ENCODE measurements around the gene TSEN2. TPM values are rescaled to one million over a fixed set of nuclear protein-coding genes. Genes with fewer than 3 reads are reported as not detected.
A peak's percentile ranks its signal among the peaks of the same experiment; 100 is the strongest.

TSEN2 gene
- polyA plus RNA-seq, 3 donors: 3.2 to 7.3 (median 3.9) TPM

DNA sequence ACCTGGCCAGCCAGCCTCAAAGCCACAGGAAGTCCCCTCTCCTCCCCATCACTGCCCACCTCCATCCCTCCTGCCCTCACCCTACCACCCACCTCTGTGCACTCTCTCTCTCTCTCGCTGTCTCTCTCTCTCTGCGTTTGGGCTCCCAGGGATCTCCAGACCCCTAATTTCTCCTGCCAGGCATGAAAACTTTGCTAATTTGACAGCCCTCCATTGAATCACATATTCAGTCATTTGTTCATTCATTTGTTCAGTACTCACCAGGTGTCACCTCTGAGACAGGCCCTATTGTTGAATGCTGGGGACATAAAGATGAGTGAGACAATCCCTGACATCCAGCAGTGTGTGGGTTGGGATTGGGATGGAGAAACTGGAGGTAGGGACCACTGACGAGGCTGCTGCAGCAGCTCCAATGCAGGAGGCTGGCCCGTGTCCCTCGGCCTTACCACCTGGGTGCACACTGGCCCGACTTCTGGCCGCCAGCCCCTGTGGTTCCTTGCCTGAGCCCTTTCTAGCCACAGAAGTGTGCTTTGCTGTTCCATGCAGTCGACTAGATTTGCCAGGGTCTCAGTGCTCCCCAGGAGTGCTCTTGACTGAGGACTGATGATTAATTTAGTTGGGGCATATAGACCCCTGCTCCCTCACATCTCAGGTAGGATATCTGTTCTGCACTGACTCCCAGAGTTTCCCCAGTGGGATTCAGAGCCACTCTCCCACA, 38.6 kb upstream of the TSEN2 start:
- Mint-ChIP-seq H3K9me3 (peaks cover 0 to 9% (median 4%) of the 10 kb centered on the region in 7 donors), H3K4me3 (no peak overlapping the region), H3K27me3 (ENCODE audit: low read depth in 3 of 3) (peaks cover 2 to 12% (median 8%) of the 10 kb centered on the region in 3 donors), H3K27ac (peak overlapping the region in 1 of 7 donors; percentile 44), H3K4me1 (peaks cover 5% of the 10 kb centered on the region), H3K36me3 (no peaks in the 10 kb centered on the region)
- no peaks in the 10 kb centered on the region for H3K36me3 ChIP-seq (replicated peaks in 1 of 2; ENCODE audit: control insufficient read depth in 1 of 2, insufficient read depth in 2 of 2, low read length in 2 of 2)
- no peak overlapping the region for H2AFZ ChIP-seq (ENCODE audit: insufficient read depth, low read depth, low read length, poor library complexity, severe bottlenecking)
- H3K9ac ChIP-seq (ENCODE audit: insufficient read depth, low read length, poor library complexity, severe bottlenecking): no peak overlapping the region
- H3K9me3 ChIP-seq (replicated peaks in 1 of 2; ENCODE audit: control insufficient read depth in 1 of 2, insufficient read depth in 1 of 2, low read length in 2 of 2): peaks cover 0 to 6% of the 10 kb centered on the region in 2 donors
- peaks cover 0 to 3% of the 10 kb centered on the region in 2 donors for H3K27me3 ChIP-seq (ENCODE audit: control insufficient read depth in 2 of 2, insufficient read depth in 2 of 2, low read length in 2 of 2)
- no peak for DNase-seq
- no peak overlapping the region for H3K4me3 ChIP-seq (replicated peaks in 1 of 3; ENCODE audit: low read depth in 2 of 3, low read length in 3 of 3)
- no peaks in the 10 kb centered on the region for H3K79me2 ChIP-seq (ENCODE audit: insufficient read depth, low read length)
- no peak overlapping the region for H3K27ac ChIP-seq (ENCODE audit: low read depth in 1 of 2, low read length in 2 of 2)
- no peak overlapping the region for H3K4me2 ChIP-seq (replicated peaks; ENCODE audit: extremely low read depth, low read length, poor library complexity, severe bottlenecking)
- 97% methylated on average over 7 of the region's 8 CpGs for WGBS (ENCODE audit: insufficient coverage)
- intact Hi-C loops (cut with micrococcal nuclease): no loop called here
- no peak for TF ChIP-seq CTCF (IDR thresholded peaks at IDR 0.05)
- H4K20me1 ChIP-seq (ENCODE audit: insufficient read depth, low read length): no peaks in the 10 kb centered on the region
- peaks cover 0 to 4% of the 10 kb centered on the region in 2 donors for H3K4me1 ChIP-seq (ENCODE audit: control insufficient read depth in 1 of 2, insufficient read depth in 2 of 2, low read length in 2 of 2)

DNA sequence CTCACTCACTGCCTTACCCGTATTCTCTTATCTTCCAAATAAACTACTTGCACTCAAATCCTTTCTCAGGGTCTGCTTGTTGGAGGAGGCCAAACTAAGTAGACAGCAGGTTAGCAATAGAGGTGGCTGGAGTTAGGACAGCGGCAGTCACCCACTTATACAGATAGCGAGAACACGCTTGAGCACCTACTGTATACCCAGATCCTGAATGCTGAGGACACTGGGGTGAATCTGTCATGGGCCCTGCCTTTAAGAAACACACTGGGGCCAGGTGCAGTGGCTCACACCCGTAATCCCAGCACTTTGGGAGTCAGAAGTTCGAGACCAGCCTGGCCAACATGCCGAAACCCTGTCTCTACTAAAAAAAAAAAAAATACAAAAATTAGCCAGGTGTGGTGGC, 38.0 kb upstream of the TSEN2 start:
- peaks cover 2 to 12% (median 8%) of the 10 kb centered on the region in 3 donors for H3K27me3 Mint-ChIP-seq (ENCODE audit: low read depth in 3 of 3)
- H3K9ac ChIP-seq (ENCODE audit: insufficient read depth, low read length, poor library complexity, severe bottlenecking): no peak overlapping the region
- WGBS (ENCODE audit: insufficient coverage): 100% methylated on average over 4 of the region's 7 CpGs
- H3K36me3 ChIP-seq (replicated peaks in 1 of 2; ENCODE audit: control insufficient read depth in 1 of 2, insufficient read depth in 2 of 2, low read length in 2 of 2): no peaks in the 10 kb centered on the region
- H3K9me3 Mint-ChIP-seq: peaks cover 0 to 9% (median 4%) of the 10 kb centered on the region in 7 donors
- H3K4me2 ChIP-seq (replicated peaks; ENCODE audit: extremely low read depth, low read length, poor library complexity, severe bottlenecking): no peak overlapping the region
- no peak overlapping the region for H3K27ac Mint-ChIP-seq
- TF ChIP-seq CTCF (IDR thresholded peaks at IDR 0.05): no peak
- peaks cover 11% of the 10 kb centered on the region for H3K4me1 Mint-ChIP-seq
- H2AFZ ChIP-seq (ENCODE audit: insufficient read depth, low read depth, low read length, poor library complexity, severe bottlenecking): no peak overlapping the region
- no peak overlapping the region for H3K4me3 Mint-ChIP-seq
- no peaks in the 10 kb centered on the region for H3K79me2 ChIP-seq (ENCODE audit: insufficient read depth, low read length)
- no peaks in the 10 kb centered on the region for H4K20me1 ChIP-seq (ENCODE audit: insufficient read depth, low read length)
- peaks cover 0 to 3% of the 10 kb centered on the region in 2 donors for H3K27me3 ChIP-seq (ENCODE audit: control insufficient read depth in 2 of 2, insufficient read depth in 2 of 2, low read length in 2 of 2)
- H3K4me1 ChIP-seq (ENCODE audit: control insufficient read depth in 1 of 2, insufficient read depth in 2 of 2, low read length in 2 of 2): peaks cover 3 to 10% of the 10 kb centered on the region in 2 donors
- H3K27ac ChIP-seq (ENCODE audit: low read depth in 1 of 2, low read length in 2 of 2): no peak overlapping the region
- no peaks in the 10 kb centered on the region for H3K36me3 Mint-ChIP-seq
- peaks cover 0 to 6% of the 10 kb centered on the region in 2 donors for H3K9me3 ChIP-seq (replicated peaks in 1 of 2; ENCODE audit: control insufficient read depth in 1 of 2, insufficient read depth in 1 of 2, low read length in 2 of 2)
- no peak overlapping the region for H3K4me3 ChIP-seq (replicated peaks in 1 of 3; ENCODE audit: low read depth in 2 of 3, low read length in 3 of 3)
- DNase-seq: no peak
- intact Hi-C loops (cut with micrococcal nuclease): no loop called here

Measured in CD14-positive monocyte (primary cell).